SK-N-SH (cell line): ENCODE measurements around the gene GSK3B. TPM values are rescaled to one million over a fixed set of nuclear protein-coding genes. Genes with fewer than 3 reads are reported as not detected.

Source experiments
- CTCF ChIA-PET: fragments of 300-600, 350-600 bp; formaldehyde crosslinking; extraction: SDS; loops from one replicate; lab custom pipeline; 2021; lab: Yijun Ruan, JAX
- POLR2A ChIA-PET: fragments of 350-600 bp; sonication (Branson Sonifier 250); formaldehyde crosslinking; extraction: SDS; loops from one replicate; lab custom pipeline; 2020; ENCODE audit warnings: antibody characterized with exemption, inconsistent platforms; lab: Yijun Ruan, JAX
- DNase-seq: peaks from one replicate; pipeline ENCODE4 v3.0.0; 2012
- H2AFZ ChIP-seq: fragments of 200-600 bp; sonication (generic); 2 replicates; pipeline ENCODE4 v1.8.1; 2016; ENCODE audit warnings: antibody characterized with exemption, mild to moderate bottlenecking, low read depth
- H3F3A ChIP-seq: fragments of 200-600 bp; sonication (generic); replicated peaks from 2 replicates; pipeline ENCODE3; 2016; ENCODE audit warnings: antibody characterized with exemption, mild to moderate bottlenecking; ENCODE audit not compliant: insufficient read depth
- H3K27ac ChIP-seq, 2 experiments: fragments of 200-500 bp in 1 of 2; fragments of 200-600 bp in 1 of 2; sonication (Bioruptor generic) in 1 of 2; sonication (generic), shearing (Covaris generic) in 1 of 2; 2 replicates each; pipeline versions ENCODE4 v1.5.1 to v1.6.1; 2014 to 2016; ENCODE audit warnings: low read depth in 2 of 2, inconsistent platforms in 1 of 2, low read length in 1 of 2, mild to moderate bottlenecking in 1 of 2, mixed read lengths in 1 of 2
- H3K27me3 ChIP-seq: fragments of 200-600 bp; sonication (generic), shearing (Covaris generic); 2 replicates; pipeline ENCODE4 v1.6.1; 2016; ENCODE audit warnings: mixed run types; ENCODE audit not compliant: insufficient read depth
- H3K36me3 ChIP-seq, 2 experiments: fragments of 200-500 bp in 1 of 2; fragments of 200-600 bp in 1 of 2; sonication (Bioruptor generic) in 1 of 2; sonication (generic) in 1 of 2; replicated peaks in 1 of 2; 2 replicates each; pipeline versions ENCODE3 to v1.5.1; 2014 to 2016; ENCODE audit warnings: low read length in 1 of 2, mild to moderate bottlenecking in 1 of 2; ENCODE audit not compliant: insufficient read depth in 2 of 2, control insufficient read depth in 1 of 2
- H3K4me1 ChIP-seq, 2 experiments: fragments of 200-500 bp in 1 of 2; fragments of 200-600 bp in 1 of 2; sonication (Bioruptor generic) in 1 of 2; sonication (generic), shearing (Covaris generic) in 1 of 2; 2 replicates each; pipeline versions ENCODE4 v1.5.1 to v1.6.1; 2014 to 2016; ENCODE audit warnings: low read depth in 1 of 2, low read length in 1 of 2, mixed run types in 1 of 2; ENCODE audit not compliant: insufficient read depth in 2 of 2, control insufficient read depth in 1 of 2
- H3K4me2 ChIP-seq: fragments of 200-600 bp; sonication (generic), shearing (Covaris generic); 2 replicates; pipeline ENCODE4 v1.6.1; 2017; ENCODE audit warnings: mixed run types
- H3K4me3 ChIP-seq, 2 experiments: fragments of 200-500 bp in 1 of 2; fragments of 200-600 bp in 1 of 2; sonication (Bioruptor generic) in 1 of 2; sonication (generic), shearing (Covaris generic) in 1 of 2; 2 replicates each; pipeline versions ENCODE4 v1.5.1 to v1.8.1; 2014 to 2016; ENCODE audit warnings: low read depth in 2 of 2, inconsistent platforms in 1 of 2, low read length in 1 of 2, mild to moderate bottlenecking in 1 of 2, mixed read lengths in 1 of 2, moderate library complexity in 1 of 2
- H3K79me2 ChIP-seq: fragments of 200-600 bp; sonication (generic); 2 replicates; pipeline ENCODE4 v1.8.1; 2017; ENCODE audit warnings: mild to moderate bottlenecking; ENCODE audit not compliant: insufficient read depth
- H3K9ac ChIP-seq: fragments of 200-600 bp; sonication (generic); 2 replicates; pipeline ENCODE4 v1.6.1; 2017; ENCODE audit warnings: mixed run types
- H3K9me2 ChIP-seq: fragments of 200-600 bp; sonication (generic); 2 replicates; pipeline ENCODE4 v1.6.1; 2017; ENCODE audit warnings: mixed run types
- H3K9me3 ChIP-seq: fragments of 200-600 bp; sonication (generic); 2 replicates; pipeline ENCODE4 v1.6.1; 2017; ENCODE audit warnings: mixed run types, mild to moderate bottlenecking, moderate library complexity
- H4K20me1 ChIP-seq: fragments of 200-600 bp; sonication (generic); 2 replicates; pipeline ENCODE4 v1.6.1; 2017; ENCODE audit warnings: mild to moderate bottlenecking, mixed run types; ENCODE audit not compliant: insufficient read depth
- EP300 ChIP-seq, 2 experiments: IDR thresholded peaks; 2 replicates each; pipeline versions ENCODE4 v1.4.0 to v1.6.1; 2012; ENCODE audit warnings: borderline replicate concordance in 1 of 2, low read depth in 1 of 2, low read length in 1 of 2
- GATA2 ChIP-seq: sonication (generic); formaldehyde crosslinking; IDR thresholded peaks from 2 replicates; pipeline ENCODE4 v1.5.0; 2020; ENCODE audit warnings: mild to moderate bottlenecking, missing genetic modification reagents
- MAX ChIP-seq: IDR thresholded peaks from 2 replicates; pipeline ENCODE4 v1.4.0; 2012; ENCODE audit warnings: low read depth
- MXI1 ChIP-seq: IDR thresholded peaks from 2 replicates; pipeline ENCODE4 v1.6.1; 2012; ENCODE audit warnings: mild to moderate bottlenecking, low read depth, low read length, improper control_type of control experiment
- NRF1 ChIP-seq: IDR thresholded peaks from 2 replicates; pipeline ENCODE4 v1.6.1; 2012; ENCODE audit warnings: low read depth, mild to moderate bottlenecking, low read length
- POLR2AphosphoS5 ChIP-seq: IDR thresholded peaks from 2 replicates; pipeline ENCODE4 v1.6.1; 2012; ENCODE audit warnings: low read depth, low read length
- REST ChIP-seq: IDR thresholded peaks from 2 replicates; pipeline ENCODE4 v1.6.1; 2012; ENCODE audit warnings: mild to moderate bottlenecking, low read depth, low read length, moderate library complexity
- RFX5 ChIP-seq: IDR thresholded peaks from 2 replicates; pipeline ENCODE4 v1.6.1; 2012; ENCODE audit warnings: mild to moderate bottlenecking, improper control_type of control experiment, low read length
- SIN3A ChIP-seq: IDR thresholded peaks from 2 replicates; pipeline ENCODE4 v1.6.1; 2012; ENCODE audit warnings: low read depth, mild to moderate bottlenecking, low read length, moderate library complexity, borderline replicate concordance
- SMC3 ChIP-seq: IDR thresholded peaks from 2 replicates; pipeline ENCODE4 v1.6.1; 2012; ENCODE audit warnings: low read depth, low read length, improper control_type of control experiment
- TAF1 ChIP-seq: IDR thresholded peaks from 2 replicates; pipeline ENCODE4 v1.6.1; 2012; ENCODE audit warnings: low read depth, mild to moderate bottlenecking, low read length, moderate library complexity, borderline replicate concordance
- TEAD4 ChIP-seq: IDR thresholded peaks from 2 replicates; pipeline ENCODE4 v1.4.0; 2012; ENCODE audit warnings: mild to moderate bottlenecking, borderline replicate concordance; ENCODE audit not compliant: insufficient read depth
- YY1 ChIP-seq: IDR thresholded peaks from 2 replicates; pipeline ENCODE4 v1.4.0; 2012; ENCODE audit warnings: low read depth, mild to moderate bottlenecking
- WGBS: methylation state at CpG from one replicate; pipeline ENCODE4 v1.1.6; 2017; ENCODE audit warnings: low lambda C conversion rate; 5-methylcytosine and 5-hydroxymethylcytosine counted together
- polyA plus RNA-seq, 3 experiments: library from polyadenylated mRNA; depleted of rRNA; stranded (reverse); fragments of >200 nt; gene quantifications; 2 replicates each; pipeline ENCODE4 v1.2.3, GENCODE V29; 2012

Gene GSK3B
- polyA plus RNA-seq, 1 of the 3 experiments (the other 2 are of a cell fraction): 15.9 TPM

- Histone ChIP-seq H3F3A (no peaks in the 10 kb centered on the region), H2AFZ (no peak overlapping the region), H3K4me2 (no peak overlapping the region), H3K36me3 (no peaks in the 10 kb centered on the region), H3K79me2 (no peaks in the 10 kb centered on the region), H3K4me1 (no peaks in the 10 kb centered on the region), H3K9me3 (no peaks in the 10 kb centered on the region), H3K4me3 (no peak overlapping the region), H3K9ac (no peak overlapping the region), H3K27ac (no peak overlapping the region)
- 50% methylated on average over 4 of the region's 4 CpGs for WGBS
- ChIA-PET CTCF (interaction anchor here (1.1 to 1.3 kb wide), 2 partner anchors 15 to 19 kb away, joined by 3 read pairs; no protein-coding TSS in a partner anchor), POLR2A (no interaction called here)
- DNase-seq: no peak
- TF ChIP-seq TEAD4: no peak
- TF ChIP-seq RFX5: no peak
- no peak for TF ChIP-seq SIN3A
- TF ChIP-seq EP300 (IDR thresholded peaks at IDR 0.05; ENCODE audit: borderline replicate concordance in 1 of 2, low read depth in 1 of 2, low read length in 1 of 2): no peak
- TF ChIP-seq POLR2AphosphoS5: no peak
- TF ChIP-seq NRF1: no peak
- no peak for TF ChIP-seq REST
- TF ChIP-seq MAX: no peak
- no peak for TF ChIP-seq MXI1
- no peak for TF ChIP-seq GATA2 (CRISPR knock-in tag)
- TF ChIP-seq SMC3: no peak
- TF ChIP-seq, all 33 proteins: peak for 0
- no peaks in the 10 kb centered on the region; the same call in 1 of the 2 replicates for H3K27me3 ChIP-seq
- no peaks in the 10 kb centered on the region for H3K9me2 ChIP-seq
- no peaks in the 10 kb centered on the region for H4K20me1 ChIP-seq
These were observed 293.4 kb downstream of the GSK3B start for GRCh38 chr3:119800844-119801243.

- Histone ChIP-seq H3K4me2 (no peak overlapping the region), H4K20me1 (no peaks in the 10 kb centered on the region), H3F3A (no peaks in the 10 kb centered on the region), H3K27ac (no peak overlapping the region), H3K9ac (no peak overlapping the region), H2AFZ (no peak overlapping the region), H3K4me3 (no peak overlapping the region), H3K79me2 (no peaks in the 10 kb centered on the region), H3K27me3 (no peaks in the 10 kb centered on the region; the same call in 1 of the 2 replicates), H3K9me3 (no peaks in the 10 kb centered on the region), H3K36me3 (no peaks in the 10 kb centered on the region), H3K4me1 (no peaks in the 10 kb centered on the region), H3K9me2 (no peaks in the 10 kb centered on the region)
- CTCF ChIA-PET: no interaction called here
- POLR2A ChIA-PET: no interaction called here
- WGBS: 78% methylated on average over 2 of the region's 2 CpGs
- TF ChIP-seq SMC3: no peak
- no peak for TF ChIP-seq YY1
- no peak for TF ChIP-seq TAF1
- DNase-seq: no peak
These were observed 297.5 kb downstream of the GSK3B start for GRCh38 chr3:119796785-119797184.
